HEK293 (cell line): ENCODE results near the gene RLN3.

Source experiments
- CTCF ChIA-PET: fragments of 350-600 bp; formaldehyde crosslinking; extraction: SDS; loops from one replicate; lab custom pipeline; 2021; ENCODE audit warnings: antibody characterized with exemption; lab: Yijun Ruan, JAX
- POLR2A ChIA-PET: fragments of 300-600 bp; formaldehyde crosslinking; extraction: SDS; loops from one replicate; lab custom pipeline; 2020; ENCODE audit warnings: antibody characterized with exemption, inconsistent platforms; lab: Yijun Ruan, JAX
- H3K27ac ChIP-seq: fragments of 200-500 bp; sonication (Bioruptor generic); 2 replicates; pipeline ENCODE4 v1.5.1; 2014; ENCODE audit warnings: low read depth, low read length, control low read depth, inconsistent platforms; ENCODE audit errors: extremely low read depth
- H3K36me3 ChIP-seq, 2 experiments: fragments of 200-500 bp in 1 of 2; sonication (Bioruptor generic) in 1 of 2; 1 replicate in 1 of 2; 2 replicates in 1 of 2; pipeline ENCODE4 v1.5.1; 2014 to 2017; ENCODE audit warnings: inconsistent platforms in 2 of 2, low read length in 2 of 2; ENCODE audit not compliant: control insufficient read depth in 2 of 2, insufficient read depth in 1 of 2
- H3K4me1 ChIP-seq: fragments of 200-500 bp; sonication (Bioruptor generic); 2 replicates; pipeline ENCODE4 v1.5.1; 2014; ENCODE audit warnings: mild to moderate bottlenecking, low read length, inconsistent platforms; ENCODE audit not compliant: control insufficient read depth, insufficient read depth
- H3K4me3 ChIP-seq: 2 replicates; pipeline ENCODE4 v1.5.1; 2011; ENCODE audit warnings: low read depth, mild to moderate bottlenecking, control low read depth, low read length, moderate library complexity
- H3K9me3 ChIP-seq: fragments of 200-500 bp; sonication (Bioruptor generic); 2 replicates; pipeline ENCODE4 v1.5.1; 2014; ENCODE audit warnings: low read depth, low read length, inconsistent platforms; ENCODE audit not compliant: control insufficient read depth, insufficient read depth
- IKZF3 ChIP-seq: fragments of 450-650 bp; IDR thresholded peaks from 2 replicates; pipeline ENCODE4 v1.5.0; 2018; ENCODE audit warnings: missing biosample characterization, mild to moderate bottlenecking, missing genetic modification characterization, moderate library complexity
- KLF16 ChIP-seq: fragments of 450-650 bp; formaldehyde crosslinking; IDR thresholded peaks from 2 replicates; pipeline ENCODE4 v1.5.1; 2017; ENCODE audit warnings: missing biosample characterization, missing genetic modification characterization
- MEIS1 ChIP-seq: sonication (generic); formaldehyde crosslinking; IDR thresholded peaks from 2 replicates; pipeline ENCODE4 v1.8.1; 2022; ENCODE audit warnings: missing genetic modification reagents, mild to moderate bottlenecking, borderline replicate concordance
- OSR2 ChIP-seq: fragments of 450-650 bp; formaldehyde crosslinking; IDR thresholded peaks from 2 replicates; pipeline ENCODE4 v1.5.1; 2016; ENCODE audit warnings: missing biosample characterization, missing genetic modification characterization
- SP3 ChIP-seq: fragments of 450-650 bp; formaldehyde crosslinking; IDR thresholded peaks from 2 replicates; pipeline ENCODE4 v1.5.1; 2016; ENCODE audit warnings: missing biosample characterization, missing genetic modification characterization
- YY1 ChIP-seq: fragments of 450-650 bp; formaldehyde crosslinking; IDR thresholded peaks from 2 replicates; pipeline ENCODE4 v1.5.1; 2018; ENCODE audit warnings: missing biosample characterization, missing genetic modification characterization
- ZFP41 ChIP-seq: fragments of 450-650 bp; formaldehyde crosslinking; IDR thresholded peaks from 2 replicates; pipeline ENCODE4 v1.5.1; 2016; ENCODE audit warnings: missing biosample characterization, missing genetic modification characterization, borderline replicate concordance
- ZNF221 ChIP-seq: fragments of 450-650 bp; formaldehyde crosslinking; IDR thresholded peaks from 2 replicates; pipeline ENCODE4 v1.5.1; 2017; ENCODE audit warnings: missing biosample characterization, missing genetic modification characterization, borderline replicate concordance
- ZNF24 ChIP-seq: fragments of 450-650 bp; formaldehyde crosslinking; IDR thresholded peaks from 2 replicates; pipeline ENCODE4 v1.5.1; 2016; ENCODE audit warnings: missing biosample characterization, missing genetic modification characterization
- ZNF354C ChIP-seq: fragments of 450-650 bp; formaldehyde crosslinking; IDR thresholded peaks from 2 replicates; pipeline ENCODE4 v1.5.1; 2016; ENCODE audit warnings: missing biosample characterization, missing genetic modification characterization, low read depth, borderline replicate concordance
- ZNF416 ChIP-seq: fragments of 450-650 bp; formaldehyde crosslinking; IDR thresholded peaks from 2 replicates; pipeline ENCODE4 v1.5.1; 2016; ENCODE audit warnings: missing biosample characterization, missing genetic modification characterization
- ZNF426 ChIP-seq: fragments of 450-650 bp; formaldehyde crosslinking; IDR thresholded peaks from 2 replicates; pipeline ENCODE4 v1.5.1; 2017; ENCODE audit warnings: missing biosample characterization, missing genetic modification characterization, mild to moderate bottlenecking, inconsistent platforms, moderate library complexity
- ZNF433 ChIP-seq: fragments of 450-650 bp; formaldehyde crosslinking; IDR thresholded peaks from 2 replicates; pipeline ENCODE4 v1.5.1; 2016; ENCODE audit warnings: missing biosample characterization, missing genetic modification characterization, low read depth
- ZNF670 ChIP-seq: fragments of 450-650 bp; formaldehyde crosslinking; IDR thresholded peaks from 2 replicates; pipeline ENCODE4 v1.5.1; 2016; ENCODE audit warnings: missing biosample characterization, missing genetic modification characterization, low read depth
- ZSCAN30 ChIP-seq: fragments of 450-650 bp; IDR thresholded peaks from 2 replicates; pipeline ENCODE4 v1.5.1; 2018; ENCODE audit warnings: missing biosample characterization, mild to moderate bottlenecking, missing genetic modification characterization, moderate library complexity
- TF ChIP-seq, protein P1 (sequence below): fragments of 450-650 bp; formaldehyde crosslinking; IDR thresholded peaks from 2 replicates; pipeline ENCODE4 v1.5.1; 2016; ENCODE audit warnings: missing biosample characterization, missing genetic modification characterization
- TF ChIP-seq, protein P2 (sequence below): fragments of 450-650 bp; formaldehyde crosslinking; IDR thresholded peaks from 2 replicates; pipeline ENCODE4 v1.5.1; 2016; ENCODE audit warnings: missing biosample characterization, missing genetic modification characterization
- TF ChIP-seq, protein P3 (sequence below): fragments of 450-650 bp; formaldehyde crosslinking; IDR thresholded peaks from 2 replicates; pipeline ENCODE4 v1.5.1; 2016; ENCODE audit warnings: missing biosample characterization, missing genetic modification characterization

Gene RLN3

DNA sequence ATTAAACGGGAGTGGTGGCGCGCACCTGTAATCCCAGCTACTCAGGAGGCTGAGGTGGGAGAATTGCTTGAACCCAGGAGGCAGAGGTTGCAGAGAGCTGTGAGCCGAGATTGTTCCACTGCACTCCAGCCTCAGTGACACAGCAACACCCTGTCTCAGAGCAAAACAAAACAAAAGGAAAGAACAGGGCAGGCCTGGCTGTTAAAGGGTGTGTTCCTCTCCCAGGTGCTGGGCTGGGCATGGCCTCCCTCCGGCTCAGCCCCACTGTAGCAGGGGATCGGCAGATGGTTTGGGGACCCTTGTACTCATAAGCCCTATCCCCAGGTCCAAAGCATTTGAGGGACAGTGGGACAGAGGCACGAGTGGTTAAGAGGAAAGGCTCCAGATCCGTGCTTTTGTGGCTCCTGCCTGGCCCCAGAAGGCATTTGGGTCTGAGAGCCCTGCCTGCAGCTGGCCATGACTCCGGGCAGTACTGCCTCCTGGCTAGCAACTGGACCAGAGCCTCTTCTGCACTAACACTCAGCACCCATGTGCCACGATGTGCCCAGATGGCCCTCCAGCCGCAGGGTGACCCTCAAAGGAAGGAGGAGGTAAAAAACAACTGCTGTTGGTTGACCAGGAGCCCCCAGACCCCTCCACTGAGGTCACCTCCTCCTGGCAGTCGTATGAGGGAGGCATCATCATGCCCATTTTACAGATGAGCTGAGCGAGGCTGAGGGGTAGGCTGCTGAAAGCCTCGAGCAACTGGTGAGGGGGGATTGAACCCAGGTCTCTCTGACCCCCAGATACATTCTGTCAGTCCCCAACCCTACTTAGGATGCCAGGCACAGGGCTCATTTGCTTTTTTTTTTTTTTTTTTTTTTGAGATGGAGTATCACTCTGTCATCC lies 31.8 kb upstream of the RLN3 start:
- CTCF ChIA-PET: interaction anchor here (0.6 kb wide), 2 partner anchors 76 to 98 kb away, joined by 3 read pairs; no protein-coding TSS in a partner anchor

DNA sequence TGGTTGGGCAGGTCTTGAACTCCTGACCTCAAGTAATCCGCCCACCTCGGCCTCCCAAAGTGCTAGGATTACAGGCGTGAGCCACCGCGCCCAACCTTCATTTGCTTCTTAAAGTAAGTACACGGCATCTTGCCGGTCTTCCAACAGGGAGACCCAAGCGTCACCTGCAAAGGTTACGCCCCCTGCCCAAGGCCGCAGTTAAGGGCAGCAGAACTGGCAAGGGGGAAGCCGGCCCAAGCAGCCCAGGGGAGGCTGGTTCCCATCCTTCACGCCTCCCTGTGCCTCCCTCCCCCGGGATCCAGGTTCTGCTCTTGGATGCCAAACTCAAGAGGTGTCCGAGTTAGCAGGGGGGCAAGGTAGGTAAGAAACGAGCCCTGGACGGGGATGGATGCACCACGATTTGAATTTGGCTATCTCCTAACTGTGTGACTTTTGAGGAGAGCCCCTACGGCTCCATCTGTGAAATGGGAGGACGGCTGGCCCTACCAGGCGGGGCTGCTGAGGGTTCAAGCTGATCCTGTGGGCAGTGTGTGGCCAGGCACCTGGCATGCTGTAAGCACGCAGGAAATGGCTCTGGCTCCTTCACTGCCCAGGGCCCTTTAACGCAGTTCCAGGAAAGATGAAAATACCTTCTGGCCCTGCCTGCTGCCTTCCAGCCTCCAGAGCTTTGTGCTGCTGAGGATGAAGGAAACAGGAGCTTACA lies 30.9 kb upstream of the RLN3 start:
- Histone ChIP-seq H3K4me1 (no peaks in the 10 kb centered on the region), H3K4me3 (no peak overlapping the region), H3K9me3 (no peaks in the 10 kb centered on the region), H3K36me3 (peaks cover 6 to 30% of the 10 kb centered on the region in 2 experiments; a peak in 2 of 3 replicates), H3K27ac (no peak overlapping the region)
- TF ChIP-seq OSR2: no peak
- no peak for TF ChIP-seq SP3 (tag by site-specific recombination)
- no peak for TF ChIP-seq ZSCAN30
- TF ChIP-seq MEIS1 (CRISPR knock-in tag): no peak
- TF ChIP-seq, protein P1, sequence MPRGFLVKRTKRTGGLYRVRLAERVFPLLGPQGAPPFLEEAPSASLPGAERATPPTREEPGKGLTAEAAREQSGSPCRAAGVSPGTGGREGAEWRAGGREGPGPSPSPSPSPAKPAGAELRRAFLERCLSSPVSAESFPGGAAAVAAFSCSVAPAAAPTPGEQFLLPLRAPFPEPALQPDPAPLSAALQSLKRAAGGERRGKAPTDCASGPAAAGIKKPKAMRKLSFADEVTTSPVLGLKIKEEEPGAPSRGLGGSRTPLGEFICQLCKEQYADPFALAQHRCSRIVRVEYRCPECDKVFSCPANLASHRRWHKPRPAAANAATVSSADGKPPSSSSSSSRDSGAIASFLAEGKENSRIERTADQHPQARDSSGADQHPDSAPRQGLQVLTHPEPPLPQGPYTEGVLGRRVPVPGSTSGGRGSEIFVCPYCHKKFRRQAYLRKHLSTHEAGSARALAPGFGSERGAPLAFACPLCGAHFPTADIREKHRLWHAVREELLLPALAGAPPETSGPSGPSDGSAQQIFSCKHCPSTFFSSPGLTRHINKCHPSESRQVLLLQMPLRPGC (tag by site-specific recombination): no peak
- TF ChIP-seq ZNF426: no peak
- TF ChIP-seq YY1 (tag by site-specific recombination): no peak
- TF ChIP-seq ZNF221 (tag by site-specific recombination): no peak
- TF ChIP-seq ZNF354C: no peak
- no peak for TF ChIP-seq ZNF416
- TF ChIP-seq KLF16: no peak
- TF ChIP-seq ZNF24: no peak
- no peak for TF ChIP-seq ZFP41 (tag by site-specific recombination)
- no peak for TF ChIP-seq ZNF433
- TF ChIP-seq, protein P2, sequence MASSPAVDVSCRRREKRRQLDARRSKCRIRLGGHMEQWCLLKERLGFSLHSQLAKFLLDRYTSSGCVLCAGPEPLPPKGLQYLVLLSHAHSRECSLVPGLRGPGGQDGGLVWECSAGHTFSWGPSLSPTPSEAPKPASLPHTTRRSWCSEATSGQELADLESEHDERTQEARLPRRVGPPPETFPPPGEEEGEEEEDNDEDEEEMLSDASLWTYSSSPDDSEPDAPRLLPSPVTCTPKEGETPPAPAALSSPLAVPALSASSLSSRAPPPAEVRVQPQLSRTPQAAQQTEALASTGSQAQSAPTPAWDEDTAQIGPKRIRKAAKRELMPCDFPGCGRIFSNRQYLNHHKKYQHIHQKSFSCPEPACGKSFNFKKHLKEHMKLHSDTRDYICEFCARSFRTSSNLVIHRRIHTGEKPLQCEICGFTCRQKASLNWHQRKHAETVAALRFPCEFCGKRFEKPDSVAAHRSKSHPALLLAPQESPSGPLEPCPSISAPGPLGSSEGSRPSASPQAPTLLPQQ (tag by site-specific recombination): no peak
- no peak for TF ChIP-seq ZNF670
- ChIA-PET CTCF (interaction anchor here (0.8 to 0.9 kb wide), 2 partner anchors 44 to 46 kb away, joined by 3 read pairs; no protein-coding TSS in a partner anchor), POLR2A (no interaction called here)

More for the DNA sequence above, 31.8 kb upstream of the RLN3 start:
- H3K4me3 ChIP-seq: no peak overlapping the region
- H3K36me3 ChIP-seq: peaks cover 6 to 37% of the 10 kb centered on the region in 2 experiments; a peak in 2 of 3 replicates
- H3K4me1 ChIP-seq: no peaks in the 10 kb centered on the region
- TF ChIP-seq, protein P3, sequence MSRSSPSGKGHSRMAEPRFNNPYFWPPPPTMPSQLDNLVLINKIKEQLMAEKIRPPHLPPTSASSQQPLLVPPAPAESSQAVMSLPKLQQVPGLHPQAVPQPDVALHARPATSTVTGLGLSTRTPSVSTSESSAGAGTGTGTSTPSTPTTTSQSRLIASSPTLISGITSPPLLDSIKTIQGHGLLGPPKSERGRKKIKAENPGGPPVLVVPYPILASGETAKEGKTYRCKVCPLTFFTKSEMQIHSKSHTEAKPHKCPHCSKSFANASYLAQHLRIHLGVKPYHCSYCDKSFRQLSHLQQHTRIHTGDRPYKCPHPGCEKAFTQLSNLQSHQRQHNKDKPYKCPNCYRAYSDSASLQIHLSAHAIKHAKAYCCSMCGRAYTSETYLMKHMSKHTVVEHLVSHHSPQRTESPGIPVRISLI: 0 out of 2 replicates have a peak, but pooled peaks have one; percentile 77
- no peak for TF ChIP-seq IKZF3
- H3K9me3 ChIP-seq: no peaks in the 10 kb centered on the region
- no peak overlapping the region for H3K27ac ChIP-seq
- POLR2A ChIA-PET: interaction anchor here (0.7 to 1.0 kb wide), 2 partner anchors 13 to 36 kb away, joined by 4 to 5 read pairs; partner anchors contain the start of gene IL27RA
